Mesothelial cell of epicardium (in vitro differentiated cells): Measurements from ENCODE around the gene POLR3G. TPM values are rescaled to one million over a fixed set of nuclear protein-coding genes. Genes with fewer than 3 reads are reported as not detected.

Experiments
- DNase-seq, 2 experiments: peaks; one replicate each; pipeline ENCODE4 v3.0.0; 2021; ENCODE audit warnings: low spot score in 2 of 2; ENCODE audit not compliant: unreplicated experiment in 2 of 2
- H3K27ac Mint-ChIP-seq: 2 replicates; pipeline ENCODE4 v1.8.0; 2021; ENCODE audit warnings: mixed read lengths
- H3K27me3 Mint-ChIP-seq: 2 replicates; pipeline ENCODE4 v1.8.0; 2021; ENCODE audit warnings: low read depth, mixed read lengths
- H3K36me3 Mint-ChIP-seq: 2 replicates; pipeline ENCODE4 v1.8.0; 2021; ENCODE audit warnings: mixed read lengths
- H3K4me1 Mint-ChIP-seq: 2 replicates; pipeline ENCODE4 v1.8.0; 2021; ENCODE audit warnings: mixed read lengths
- H3K4me3 Mint-ChIP-seq: 2 replicates; pipeline ENCODE4 v1.8.0; 2021; ENCODE audit warnings: mild to moderate bottlenecking, moderate library complexity, mixed read lengths
- H3K9me3 Mint-ChIP-seq: 2 replicates; pipeline ENCODE4 v1.8.0; 2021; ENCODE audit warnings: mixed read lengths
- total RNA-seq: library from RNA; stranded (reverse); gene quantifications from 3 replicates; pipeline ENCODE4 v1.2.1, GENCODE V29; 2021
- TF ChIP-seq, protein P1 (sequence below): fragments of 200-600 bp; sonication (generic); IDR thresholded peaks from one replicate; pipeline ENCODE4 v1.5.0; 2021; ENCODE audit warnings: antibody characterized with exemption; ENCODE audit not compliant: unreplicated experiment

POLR3G gene
- total RNA-seq, 1 donor from 2014 or later, result 2.1 TPM

DNA sequence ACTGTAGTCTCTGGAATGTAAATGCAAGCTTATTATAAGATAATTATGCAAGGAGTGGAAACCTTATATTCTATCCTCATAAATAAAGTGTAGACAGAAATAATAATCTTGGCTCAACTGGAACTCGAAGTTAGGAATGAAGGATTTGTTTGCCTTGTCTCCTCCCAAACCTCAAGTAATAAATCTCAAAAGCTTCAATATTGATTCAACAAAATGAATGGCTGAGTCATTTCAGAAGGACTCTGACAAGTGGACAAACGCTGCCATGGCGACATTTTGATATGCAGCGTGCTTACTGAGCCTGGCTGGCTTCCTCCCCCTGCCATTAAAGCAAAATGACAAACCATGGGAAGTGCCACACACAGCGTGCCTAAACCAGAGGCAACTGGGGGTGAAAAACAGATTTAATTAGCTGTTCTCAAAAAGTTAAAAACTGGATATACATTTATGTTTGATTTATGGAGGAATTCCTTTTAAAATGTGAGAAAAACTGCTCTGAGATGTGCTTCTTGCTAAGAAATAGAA is 73.5 kb downstream of the POLR3G start:
- Mint-ChIP-seq H3K4me1 (peaks cover 7% of the 10 kb centered on the region), H3K9me3 (no peaks in the 10 kb centered on the region), H3K36me3 (no peaks in the 10 kb centered on the region), H3K27me3 (peaks cover 19% of the 10 kb centered on the region), H3K27ac (no peak overlapping the region), H3K4me3 (no peak overlapping the region)
- no peak for DNase-seq
- TF ChIP-seq, protein P1, sequence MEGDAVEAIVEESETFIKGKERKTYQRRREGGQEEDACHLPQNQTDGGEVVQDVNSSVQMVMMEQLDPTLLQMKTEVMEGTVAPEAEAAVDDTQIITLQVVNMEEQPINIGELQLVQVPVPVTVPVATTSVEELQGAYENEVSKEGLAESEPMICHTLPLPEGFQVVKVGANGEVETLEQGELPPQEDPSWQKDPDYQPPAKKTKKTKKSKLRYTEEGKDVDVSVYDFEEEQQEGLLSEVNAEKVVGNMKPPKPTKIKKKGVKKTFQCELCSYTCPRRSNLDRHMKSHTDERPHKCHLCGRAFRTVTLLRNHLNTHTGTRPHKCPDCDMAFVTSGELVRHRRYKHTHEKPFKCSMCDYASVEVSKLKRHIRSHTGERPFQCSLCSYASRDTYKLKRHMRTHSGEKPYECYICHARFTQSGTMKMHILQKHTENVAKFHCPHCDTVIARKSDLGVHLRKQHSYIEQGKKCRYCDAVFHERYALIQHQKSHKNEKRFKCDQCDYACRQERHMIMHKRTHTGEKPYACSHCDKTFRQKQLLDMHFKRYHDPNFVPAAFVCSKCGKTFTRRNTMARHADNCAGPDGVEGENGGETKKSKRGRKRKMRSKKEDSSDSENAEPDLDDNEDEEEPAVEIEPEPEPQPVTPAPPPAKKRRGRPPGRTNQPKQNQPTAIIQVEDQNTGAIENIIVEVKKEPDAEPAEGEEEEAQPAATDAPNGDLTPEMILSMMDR, result no peak

DNA sequence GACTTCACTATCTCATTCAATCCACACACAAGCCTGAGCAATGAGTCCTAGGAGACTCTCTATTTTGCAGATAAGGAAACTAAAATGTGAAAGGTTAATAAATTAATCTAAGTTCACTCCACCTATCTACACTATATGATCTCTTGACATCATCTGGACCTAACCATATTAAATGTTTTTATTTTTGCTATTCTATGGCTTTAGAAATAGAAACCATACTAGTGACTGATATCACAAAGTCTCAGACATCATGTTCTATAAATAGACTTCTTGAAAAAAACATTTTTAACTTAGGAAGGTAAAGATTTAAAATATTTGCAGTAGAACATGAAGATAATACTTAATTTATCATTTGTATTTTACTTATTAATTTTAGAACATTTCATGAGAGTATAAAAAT is 74.6 kb downstream of the POLR3G start:
- H3K36me3 Mint-ChIP-seq, result no peaks in the 10 kb centered on the region
- TF ChIP-seq, protein P1, result no peak
- no peak overlapping the region for H3K4me3 Mint-ChIP-seq
- H3K4me1 Mint-ChIP-seq, result peaks cover 7% of the 10 kb centered on the region
- no peaks in the 10 kb centered on the region for H3K9me3 Mint-ChIP-seq
- peaks cover 30% of the 10 kb centered on the region for H3K27me3 Mint-ChIP-seq
- H3K27ac Mint-ChIP-seq, result no peak overlapping the region
- DNase-seq, result no peak

DNA sequence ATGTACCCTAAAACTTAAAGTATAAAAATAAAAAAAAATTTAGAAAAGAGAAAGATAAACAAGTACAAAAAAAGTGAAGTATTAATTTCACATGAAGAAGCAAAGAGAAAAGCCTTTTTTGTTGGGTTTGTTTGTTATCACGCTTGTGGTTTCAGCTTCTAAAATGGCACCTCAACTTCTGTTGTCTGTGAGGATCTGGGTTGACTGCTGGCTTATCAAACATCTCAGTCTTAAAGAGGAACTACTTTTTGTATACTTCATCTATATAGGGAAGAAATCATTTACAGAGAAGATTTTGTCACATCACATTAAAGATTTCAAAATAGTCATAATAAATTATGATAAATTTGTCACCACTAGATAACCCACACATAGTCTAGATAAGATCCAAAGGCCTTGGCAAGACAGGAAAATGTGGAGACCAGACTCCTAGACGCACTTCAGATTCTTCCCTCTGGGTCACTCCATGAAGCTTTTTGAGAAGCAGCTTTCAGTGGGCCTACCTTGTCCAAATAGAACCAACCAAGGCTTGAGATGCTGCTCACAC is 75.1 kb downstream of the POLR3G start:
- Mint-ChIP-seq H3K36me3 (no peaks in the 10 kb centered on the region), H3K9me3 (no peaks in the 10 kb centered on the region), H3K27me3 (peaks cover 34% of the 10 kb centered on the region), H3K4me1 (peaks cover 7% of the 10 kb centered on the region), H3K4me3 (no peak overlapping the region), H3K27ac (no peak overlapping the region)
- no peak for DNase-seq
- TF ChIP-seq, protein P1, result no peak

DNA sequence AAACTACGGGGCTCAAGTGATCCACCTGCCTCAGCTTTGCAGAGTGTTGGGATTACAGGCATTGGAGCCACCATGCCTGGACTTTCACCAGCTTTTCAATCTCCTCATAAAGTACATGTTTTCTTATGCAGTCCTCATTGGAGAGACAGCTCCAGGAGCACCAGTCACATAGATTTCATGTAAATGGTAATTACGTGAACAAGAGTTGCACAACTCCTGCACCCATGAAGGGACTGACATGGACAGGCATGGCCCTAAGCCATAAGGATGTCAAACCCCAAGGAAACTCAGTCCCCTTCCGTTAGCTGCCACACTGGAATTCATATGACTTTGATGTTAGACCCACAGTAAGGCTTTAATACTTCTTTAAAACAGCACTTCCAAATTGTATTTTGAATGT is 76.3 kb downstream of the POLR3G start:
- Mint-ChIP-seq H3K9me3 (no peaks in the 10 kb centered on the region), H3K27ac (no peak overlapping the region), H3K4me1 (peaks cover 7% of the 10 kb centered on the region)

DNA sequence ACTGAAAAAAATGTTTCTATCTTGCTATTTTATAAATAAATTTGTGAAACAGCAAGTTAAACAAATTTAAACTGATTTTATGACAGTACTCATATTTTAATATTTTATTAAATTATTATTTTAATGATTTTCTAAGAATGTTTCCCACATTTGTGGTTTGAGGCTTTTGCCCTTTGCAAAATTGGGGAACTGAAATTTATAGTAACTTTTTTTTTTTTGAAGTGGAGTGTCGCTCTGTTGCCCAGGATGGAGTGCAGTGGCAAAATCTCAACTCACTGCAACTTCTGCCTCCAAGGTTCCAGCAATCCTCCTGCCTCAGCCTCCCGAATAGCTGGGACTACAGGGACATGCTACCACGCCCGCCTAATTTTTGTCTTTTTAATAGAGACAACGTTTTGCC is 76.7 kb downstream of the POLR3G start:
- Mint-ChIP-seq H3K27ac (no peak overlapping the region), H3K36me3 (no peaks in the 10 kb centered on the region), H3K4me1 (peaks cover 7% of the 10 kb centered on the region), H3K9me3 (no peaks in the 10 kb centered on the region), H3K27me3 (peaks cover 49% of the 10 kb centered on the region), H3K4me3 (no peak overlapping the region)
- TF ChIP-seq, protein P1, result no peak
- DNase-seq, result no peak

More for the DNA sequence above, 76.3 kb downstream of the POLR3G start:
- DNase-seq, result no peak
- H3K4me3 Mint-ChIP-seq, result no peak overlapping the region
- no peaks in the 10 kb centered on the region for H3K36me3 Mint-ChIP-seq
- TF ChIP-seq, protein P1, result no peak
- H3K27me3 Mint-ChIP-seq, result peaks cover 45% of the 10 kb centered on the region
